PC-9 (cell line): ENCODE measurements around the gene C4BPA.

ENCODE experiments used
- EZH2 ChIP-seq: fragments of 200-600 bp; sonication (generic); IDR thresholded peaks from 2 replicates; pipeline ENCODE4 v1.8.0; 2017; ENCODE audit warnings: antibody characterized with exemption, low read depth
- TF ChIP-seq, protein P1 (sequence below): fragments of 200-600 bp; sonication (generic); conservative IDR thresholded peaks from 2 replicates; pipeline ENCODE4 v1.6.1; 2017; ENCODE audit warnings: mixed run types, antibody characterized with exemption, mild to moderate bottlenecking, moderate library complexity

DNA sequence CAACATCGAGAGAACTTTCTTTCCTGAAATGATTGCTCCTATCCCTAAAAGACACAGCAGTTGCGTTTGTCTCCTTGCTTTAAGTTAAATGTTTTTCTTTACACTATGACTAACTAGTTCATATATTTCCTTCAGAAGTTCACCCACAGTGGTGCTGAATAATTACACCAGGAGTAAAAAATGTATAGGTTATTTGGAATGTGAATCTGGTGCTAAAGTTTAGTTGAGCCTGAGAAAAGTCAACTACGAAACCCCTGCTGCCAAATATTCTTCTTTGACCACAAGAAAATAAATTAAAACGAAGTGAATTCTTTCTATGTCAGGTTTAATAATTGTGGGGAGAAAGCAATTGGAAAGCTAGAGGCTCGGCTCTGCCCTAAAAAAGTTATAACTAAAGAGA is 52.8 kb downstream of the C4BPA start:
- TF ChIP-seq, protein P1, sequence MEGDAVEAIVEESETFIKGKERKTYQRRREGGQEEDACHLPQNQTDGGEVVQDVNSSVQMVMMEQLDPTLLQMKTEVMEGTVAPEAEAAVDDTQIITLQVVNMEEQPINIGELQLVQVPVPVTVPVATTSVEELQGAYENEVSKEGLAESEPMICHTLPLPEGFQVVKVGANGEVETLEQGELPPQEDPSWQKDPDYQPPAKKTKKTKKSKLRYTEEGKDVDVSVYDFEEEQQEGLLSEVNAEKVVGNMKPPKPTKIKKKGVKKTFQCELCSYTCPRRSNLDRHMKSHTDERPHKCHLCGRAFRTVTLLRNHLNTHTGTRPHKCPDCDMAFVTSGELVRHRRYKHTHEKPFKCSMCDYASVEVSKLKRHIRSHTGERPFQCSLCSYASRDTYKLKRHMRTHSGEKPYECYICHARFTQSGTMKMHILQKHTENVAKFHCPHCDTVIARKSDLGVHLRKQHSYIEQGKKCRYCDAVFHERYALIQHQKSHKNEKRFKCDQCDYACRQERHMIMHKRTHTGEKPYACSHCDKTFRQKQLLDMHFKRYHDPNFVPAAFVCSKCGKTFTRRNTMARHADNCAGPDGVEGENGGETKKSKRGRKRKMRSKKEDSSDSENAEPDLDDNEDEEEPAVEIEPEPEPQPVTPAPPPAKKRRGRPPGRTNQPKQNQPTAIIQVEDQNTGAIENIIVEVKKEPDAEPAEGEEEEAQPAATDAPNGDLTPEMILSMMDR, result no peak
- no peak for TF ChIP-seq EZH2
